Measurements from ENCODE around the gene LAMTOR5. TPM values are rescaled to one million over a fixed set of nuclear protein-coding genes. Genes with fewer than 3 reads are reported as not detected.
"Not testable (repeated sequence)": the region's sequence is repeated elsewhere in the genome, so short reads cannot be mapped to it uniquely, and the experiment has no call there.

The LAMTOR5 gene
- total RNA-seq, 1 experiment from 2014 or later = 119 TPM

GRCh38 chr1:110404401-110404800, 3.1 kb downstream of the LAMTOR5 start:
- intact Hi-C loops (cut with micrococcal nuclease; ENCODE audit: unreplicated experiment) = no loop called here
- CTCF ChIA-PET = no interaction called here
- Histone ChIP-seq H3K27ac (ENCODE audit: low read length) (no peak overlapping the region), H3K4me1 (ENCODE audit: control insufficient read depth, insufficient read depth, low read length) (no peaks in the 10 kb centered on the region), H3K27me3 (ENCODE audit: control insufficient read depth, insufficient read depth, low read length) (no peaks in the 10 kb centered on the region), H3K9me3 (ENCODE audit: control insufficient read depth, insufficient read depth, low read depth, low read length) (no peaks in the 10 kb centered on the region), H3K36me3 (ENCODE audit: control insufficient read depth, insufficient read depth, low read length) (peaks cover 27% of the 10 kb centered on the region), H3K4me3 (ENCODE audit: low read depth in 2 of 2, low read length in 2 of 2) (no peak overlapping the region)
- ATAC-seq (no peak), DNase-seq (ENCODE audit: low read depth, low spot score) (no peak)
- POLR2A ChIA-PET = interaction anchor here (0.7 kb wide), 1 partner anchor 66 kb away, joined by 3 read pairs; no protein-coding TSS in a partner anchor
- no TSS peak for BruUV-seq (replicated peaks)
- in situ Hi-C loops (cut with HindIII; ENCODE audit: low pct_unique_long_range_greater_than_20kb, low sequenced_read_pairs) = no loop called here
- TF ChIP-seq CTCF (IDR thresholded peaks at IDR 0.05) (no peak), SIN3A (IDR thresholded peaks at IDR 0.05; ENCODE audit: borderline replicate concordance, insufficient read depth, low read depth, low read length) (no peak), POLR2AphosphoS5 (IDR thresholded peaks at IDR 0.05; ENCODE audit: low read depth, low read length) (no peak), TCF7L2 (IDR thresholded peaks at IDR 0.05; ENCODE audit: low read depth, low read length) (no peak), REST (IDR thresholded peaks at IDR 0.05; ENCODE audit: insufficient read depth in 1 of 2, low read depth in 2 of 2, low read length in 1 of 2) (no peak)

GRCh38 chr1:110403805-110404204, 3.7 kb downstream of the LAMTOR5 start:
- H3K36me3 ChIP-seq (ENCODE audit: control insufficient read depth, insufficient read depth, low read length) = peaks cover 27% of the 10 kb centered on the region
- no peaks in the 10 kb centered on the region for H3K9me3 ChIP-seq (ENCODE audit: control insufficient read depth, insufficient read depth, low read depth, low read length)
- ChIA-PET POLR2A (no interaction called here), CTCF (no interaction called here)
- in situ Hi-C loops (cut with HindIII; ENCODE audit: low pct_unique_long_range_greater_than_20kb, low sequenced_read_pairs) = no loop called here
- intact Hi-C loops (cut with micrococcal nuclease; ENCODE audit: unreplicated experiment) = no loop called here
- no peaks in the 10 kb centered on the region for H3K27me3 ChIP-seq (ENCODE audit: control insufficient read depth, insufficient read depth, low read length)
- no peaks in the 10 kb centered on the region for H3K4me1 ChIP-seq (ENCODE audit: control insufficient read depth, insufficient read depth, low read length)
- DNase-seq (ENCODE audit: low read depth, low spot score) = no peak
- no peak overlapping the region for H3K27ac ChIP-seq (ENCODE audit: low read length)
- no peak for ATAC-seq
- BruUV-seq (replicated peaks) = no TSS peak
- TF ChIP-seq REST (IDR thresholded peaks at IDR 0.05; ENCODE audit: insufficient read depth in 1 of 2, low read depth in 2 of 2, low read length in 1 of 2) (no peak), CTCF (IDR thresholded peaks at IDR 0.05) (no peak), POLR2AphosphoS5 (IDR thresholded peaks at IDR 0.05; ENCODE audit: low read depth, low read length) (no peak), SIN3A (IDR thresholded peaks at IDR 0.05; ENCODE audit: borderline replicate concordance, insufficient read depth, low read depth, low read length) (no peak), TCF7L2 (IDR thresholded peaks at IDR 0.05; ENCODE audit: low read depth, low read length) (no peak)
- no peak overlapping the region for H3K4me3 ChIP-seq (ENCODE audit: low read depth in 2 of 2, low read length in 2 of 2)

- H3K27ac ChIP-seq (ENCODE audit: low read length); H3K4me3 ChIP-seq (ENCODE audit: low read depth in 2 of 2, low read length in 2 of 2); BruUV-seq (replicated peaks); H3K9me3 ChIP-seq (ENCODE audit: control insufficient read depth, insufficient read depth, low read depth, low read length); H3K4me1 ChIP-seq (ENCODE audit: control insufficient read depth, insufficient read depth, low read length); intact Hi-C loops (cut with micrococcal nuclease; ENCODE audit: unreplicated experiment); CTCF ChIA-PET; H3K36me3 ChIP-seq (ENCODE audit: control insufficient read depth, insufficient read depth, low read length); in situ Hi-C loops (cut with HindIII; ENCODE audit: low pct_unique_long_range_greater_than_20kb, low sequenced_read_pairs); H3K27me3 ChIP-seq (ENCODE audit: control insufficient read depth, insufficient read depth, low read length); DNase-seq (ENCODE audit: low read depth, low spot score); POLR2A ChIA-PET; ATAC-seq: not testable (repeated sequence)
These were observed 11.1 kb downstream of the LAMTOR5 start for GRCh38 chr1:110396259-110396958.
